A673 (cell line): ENCODE results near the gene SEC23A. TPM values are rescaled to one million over a fixed set of nuclear protein-coding genes. Genes with fewer than 3 reads are reported as not detected.
"Not testable (repeated sequence)": the region's sequence is repeated elsewhere in the genome, so short reads cannot be mapped to it uniquely, and the experiment has no call there.

Experiments used
- BruUV-seq: library from RNA; stranded (reverse); fragments of 400-500 nt; replicated peaks from 2 replicates; lab custom pipeline; 2021; lab: Mats Ljungman, UMichigan
- CTCF ChIA-PET: fragments of 300-600 bp; sonication (Branson Sonifier 250); formaldehyde crosslinking; loops from one replicate; lab custom pipeline; 2022; ENCODE audit warnings: antibody characterized with exemption; lab: Charles Lee
- POLR2A ChIA-PET: fragments of 300-600 bp; sonication (Branson Sonifier 250); formaldehyde crosslinking; loops from one replicate; lab custom pipeline; 2022; ENCODE audit warnings: antibody characterized with exemption; ENCODE audit not compliant: low non-redundant PET; lab: Charles Lee
- DNase-seq: peaks from one replicate; pipeline ENCODE4 v3.0.0-alpha.2; 2015; ENCODE audit warnings: low spot score
- H3K27ac ChIP-seq: fragments of 200-600 bp; sonication (generic); 2 replicates; pipeline ENCODE4 v1.5.1; 2016; ENCODE audit warnings: mixed run types, low read depth, mild to moderate bottlenecking, mixed read lengths, antibody characterized with exemption, low read length; ENCODE audit not compliant: poor library complexity, severe bottlenecking
- H3K27me3 ChIP-seq: fragments of 200-600 bp; sonication (generic); replicated peaks from 2 replicates; pipeline ENCODE4 v1.6.1; 2017; ENCODE audit warnings: mixed run types, low read depth, mild to moderate bottlenecking, mixed read lengths, antibody characterized with exemption, low read length; ENCODE audit not compliant: insufficient read depth, poor library complexity
- H3K36me3 ChIP-seq: fragments of 200-600 bp; sonication (generic); 2 replicates; pipeline ENCODE4 v1.6.1; 2016; ENCODE audit warnings: mixed run types, mild to moderate bottlenecking, mixed read lengths, antibody characterized with exemption, low read length; ENCODE audit not compliant: insufficient read depth, poor library complexity, severe bottlenecking
- H3K4me1 ChIP-seq: fragments of 200-600 bp; sonication (generic); 2 replicates; pipeline ENCODE4 v1.6.1; 2017; ENCODE audit warnings: mixed run types, mild to moderate bottlenecking, mixed read lengths, antibody characterized with exemption, low read length; ENCODE audit not compliant: insufficient read depth, poor library complexity, severe bottlenecking
- H3K4me3 ChIP-seq: fragments of 200-600 bp; sonication (generic); 2 replicates; pipeline ENCODE4 v1.5.1; 2016; ENCODE audit warnings: low read depth, mixed run types, mild to moderate bottlenecking, mixed read lengths, low read length; ENCODE audit not compliant: poor library complexity, severe bottlenecking
- H3K9me3 ChIP-seq: fragments of 200-600 bp; sonication (generic); 2 replicates; pipeline ENCODE4 v1.6.1; 2016; ENCODE audit warnings: mixed run types, low read depth, mild to moderate bottlenecking, mixed read lengths, antibody characterized with exemption, low read length; ENCODE audit not compliant: poor library complexity, severe bottlenecking
- EZH2 ChIP-seq: fragments of 200-600 bp; sonication (generic); IDR thresholded peaks from 2 replicates; pipeline ENCODE4 v1.6.1; 2017; ENCODE audit warnings: borderline replicate concordance, low read depth, mild to moderate bottlenecking, mixed read lengths, antibody characterized with exemption, low read length; ENCODE audit not compliant: poor library complexity, severe bottlenecking
- intact Hi-C: fragments of 100-400 bp; cut with micrococcal nuclease; formaldehyde crosslinking; loops from one replicate; pipeline ENCODE4 v1.10.0; 2022; ENCODE audit not compliant: unreplicated experiment
- total RNA-seq: library from RNA; stranded (reverse); gene quantifications from 2 replicates; pipeline ENCODE4 v1.2.3, GENCODE V29; 2021
- TF ChIP-seq, protein P1 (sequence below): fragments of 300-800, 200-600 bp; sonication (generic); conservative IDR thresholded peaks from 2 replicates; pipeline ENCODE4 v1.5.1; 2017; ENCODE audit warnings: low read depth, mild to moderate bottlenecking, antibody characterized with exemption, low read length, moderate library complexity, mixed read lengths

SEC23A gene
- total RNA-seq, 1 experiment from 2014 or later = 61.9 TPM

DNA sequence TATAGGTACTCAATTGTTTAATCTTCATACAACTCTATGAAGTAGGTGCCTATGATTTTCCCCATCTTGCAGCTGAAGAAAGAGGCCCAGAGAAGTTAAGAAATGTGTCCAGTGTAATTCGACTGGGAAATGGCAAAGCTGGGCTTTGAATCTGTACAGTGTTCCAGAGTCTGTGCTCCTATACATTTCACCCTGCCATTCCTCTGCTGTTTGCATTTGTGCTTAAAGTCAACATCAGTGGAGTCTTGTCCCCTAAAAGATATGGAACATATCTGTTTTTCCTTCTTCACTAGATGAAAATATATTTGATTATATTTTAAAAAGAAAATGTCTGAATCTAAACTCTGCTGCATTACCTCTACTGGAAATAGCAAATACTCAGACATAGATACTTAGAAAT, 88.6 kb downstream of the SEC23A start:
- DNase-seq = no peak
- POLR2A ChIA-PET = no interaction called here
- Histone ChIP-seq H3K9me3 (no peaks in the 10 kb centered on the region), H3K4me3 (no peak overlapping the region), H3K27me3 (no peaks in the 10 kb centered on the region), H3K27ac (no peak overlapping the region), H3K4me1 (peaks cover 5% of the 10 kb centered on the region), H3K36me3 (no peaks in the 10 kb centered on the region)
- CTCF ChIA-PET = no interaction called here
- BruUV-seq = no TSS peak
- TF ChIP-seq, protein P1, sequence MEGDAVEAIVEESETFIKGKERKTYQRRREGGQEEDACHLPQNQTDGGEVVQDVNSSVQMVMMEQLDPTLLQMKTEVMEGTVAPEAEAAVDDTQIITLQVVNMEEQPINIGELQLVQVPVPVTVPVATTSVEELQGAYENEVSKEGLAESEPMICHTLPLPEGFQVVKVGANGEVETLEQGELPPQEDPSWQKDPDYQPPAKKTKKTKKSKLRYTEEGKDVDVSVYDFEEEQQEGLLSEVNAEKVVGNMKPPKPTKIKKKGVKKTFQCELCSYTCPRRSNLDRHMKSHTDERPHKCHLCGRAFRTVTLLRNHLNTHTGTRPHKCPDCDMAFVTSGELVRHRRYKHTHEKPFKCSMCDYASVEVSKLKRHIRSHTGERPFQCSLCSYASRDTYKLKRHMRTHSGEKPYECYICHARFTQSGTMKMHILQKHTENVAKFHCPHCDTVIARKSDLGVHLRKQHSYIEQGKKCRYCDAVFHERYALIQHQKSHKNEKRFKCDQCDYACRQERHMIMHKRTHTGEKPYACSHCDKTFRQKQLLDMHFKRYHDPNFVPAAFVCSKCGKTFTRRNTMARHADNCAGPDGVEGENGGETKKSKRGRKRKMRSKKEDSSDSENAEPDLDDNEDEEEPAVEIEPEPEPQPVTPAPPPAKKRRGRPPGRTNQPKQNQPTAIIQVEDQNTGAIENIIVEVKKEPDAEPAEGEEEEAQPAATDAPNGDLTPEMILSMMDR = no peak
- no peak for TF ChIP-seq EZH2
- intact Hi-C loops = loop anchor here (5.0 to 10.0 kb wide), 3 partner anchors 150 to 1112 kb away; no protein-coding TSS in a partner anchor

DNA sequence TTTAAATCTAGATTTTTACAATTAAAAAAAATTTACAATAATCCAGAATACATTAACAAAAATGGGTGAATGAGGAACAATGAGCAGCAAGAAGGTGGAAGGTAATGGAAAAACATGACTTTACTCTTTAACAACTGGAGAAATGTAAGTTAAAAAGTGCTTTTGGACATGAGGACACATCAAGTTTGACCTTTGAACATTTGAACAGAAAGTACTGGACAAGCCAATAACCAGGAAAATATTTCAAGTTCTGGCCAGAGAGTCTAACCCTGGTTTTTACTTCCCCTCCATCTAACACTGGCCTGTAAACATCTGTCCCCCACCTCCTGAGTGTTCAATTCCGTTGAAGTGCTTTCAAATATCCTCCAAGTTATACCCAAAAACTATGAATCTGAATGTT, 94.1 kb downstream of the SEC23A start:
- intact Hi-C loops, DNase-seq, CTCF ChIA-PET, BruUV-seq, H3K9me3 ChIP-seq, POLR2A ChIA-PET, H3K4me1 ChIP-seq, H3K4me3 ChIP-seq, H3K27me3 ChIP-seq, H3K36me3 ChIP-seq, H3K27ac ChIP-seq: not testable (repeated sequence)

DNA sequence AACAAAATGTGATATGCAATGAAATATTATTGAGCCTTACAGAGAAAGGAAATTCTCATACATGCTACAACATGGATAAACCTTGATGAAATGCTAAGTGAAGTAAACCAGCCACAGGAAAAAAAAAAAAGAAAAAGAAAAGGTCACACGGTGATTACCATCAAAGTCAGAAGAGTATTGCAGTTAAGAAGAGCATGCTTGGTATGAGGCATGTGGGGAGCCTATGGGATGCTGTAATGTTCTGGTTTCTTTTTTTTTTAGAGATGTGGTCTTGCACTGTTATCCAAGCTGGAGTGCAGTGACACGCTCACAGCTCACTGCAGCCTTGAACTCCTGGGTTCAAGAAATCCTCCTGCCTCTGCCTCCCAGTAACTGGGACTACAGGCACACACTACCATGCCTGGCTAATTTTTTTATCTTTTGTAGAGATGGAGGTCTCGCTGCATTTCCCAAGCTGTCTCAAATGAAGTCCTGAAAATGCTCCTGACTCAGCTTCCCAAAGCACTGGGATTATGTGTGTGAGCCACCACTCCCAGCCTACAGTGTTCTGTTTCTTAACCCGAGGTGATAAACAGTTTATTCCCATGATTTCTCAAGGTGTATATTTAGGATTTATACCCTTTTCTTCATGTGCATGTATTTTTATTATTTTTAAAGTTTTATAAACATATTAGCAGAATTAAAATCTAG, 96.2 kb downstream of the SEC23A start:
- H3K36me3 ChIP-seq = no peaks in the 10 kb centered on the region
- H3K9me3 ChIP-seq = no peaks in the 10 kb centered on the region
- intact Hi-C loops = no loop called here
- H3K27me3 ChIP-seq = no peaks in the 10 kb centered on the region
- POLR2A ChIA-PET = no interaction called here
- BruUV-seq = no TSS peak
- no peaks in the 10 kb centered on the region for H3K4me1 ChIP-seq
- CTCF ChIA-PET = no interaction called here
- DNase-seq = no peak
- no peak overlapping the region for H3K27ac ChIP-seq
- TF ChIP-seq, protein P1 = no peak
- TF ChIP-seq EZH2 = no peak
- H3K4me3 ChIP-seq = no peak overlapping the region
